Muscle layer of colon (tissue), 2 donors: Measurements from ENCODE around the gene MBD5.
"Not testable (repeated sequence)": the region's sequence is repeated elsewhere in the genome, so short reads cannot be mapped to it uniquely, and the experiment has no call there.

Experiments
- H3K27ac ChIP-seq: one replicate; pipeline ENCODE4 v1.7.0; 2013; ENCODE audit warnings: low read depth, mild to moderate bottlenecking, low read length, moderate library complexity
- H3K27me3 ChIP-seq, 2 donors: one replicate each; pipeline ENCODE4 v1.7.0; 2013; ENCODE audit warnings: low read length in 2 of 2, mild to moderate bottlenecking in 2 of 2; ENCODE audit not compliant: insufficient read depth in 2 of 2, control insufficient read depth in 1 of 2
- H3K36me3 ChIP-seq: one replicate; pipeline ENCODE4 v1.7.0; 2013; ENCODE audit warnings: mild to moderate bottlenecking, low read length; ENCODE audit not compliant: insufficient read depth
- H3K4me1 ChIP-seq: one replicate; pipeline ENCODE4 v1.7.0; 2013; ENCODE audit warnings: mild to moderate bottlenecking, low read length; ENCODE audit not compliant: insufficient read depth
- H3K4me3 ChIP-seq, 2 donors: one replicate each; pipeline ENCODE4 v1.7.0; 2013; ENCODE audit warnings: low read length in 2 of 2, low read depth in 1 of 2, mild to moderate bottlenecking in 1 of 2, moderate library complexity in 1 of 2
- H3K9ac ChIP-seq: one replicate; pipeline ENCODE4 v1.7.0; 2013; ENCODE audit warnings: low read length
- H3K9me3 ChIP-seq: one replicate; pipeline ENCODE4 v1.7.0; 2013; ENCODE audit warnings: mild to moderate bottlenecking, low read length
- donor health status: abdominal sarcoma.
- donor health status: Adenocarcinoma of cecum.

Gene MBD5

DNA sequence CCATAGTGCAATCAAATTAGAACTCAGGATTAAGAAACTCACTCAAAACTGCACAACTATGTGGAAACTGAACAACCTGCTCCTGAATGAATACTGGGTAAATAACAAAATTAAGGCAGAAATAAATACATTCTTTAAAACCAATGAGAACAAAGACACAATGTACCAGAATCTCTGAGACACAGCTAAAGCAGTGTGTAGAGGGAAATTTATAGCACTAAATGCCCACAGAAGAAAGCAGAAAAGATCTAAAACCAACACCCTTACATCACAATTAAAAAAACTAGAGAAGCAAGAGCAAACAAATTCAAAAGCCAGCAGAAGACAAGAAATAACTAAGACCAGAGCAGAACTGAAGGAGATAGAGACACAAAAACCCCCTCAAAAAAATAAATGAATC, 18.5 kb upstream of the MBD5 start:
- not testable (repeated sequence) for H3K27ac ChIP-seq, H3K4me3 ChIP-seq, H3K9me3 ChIP-seq, H3K9ac ChIP-seq, H3K27me3 ChIP-seq, H3K36me3 ChIP-seq, H3K4me1 ChIP-seq

DNA sequence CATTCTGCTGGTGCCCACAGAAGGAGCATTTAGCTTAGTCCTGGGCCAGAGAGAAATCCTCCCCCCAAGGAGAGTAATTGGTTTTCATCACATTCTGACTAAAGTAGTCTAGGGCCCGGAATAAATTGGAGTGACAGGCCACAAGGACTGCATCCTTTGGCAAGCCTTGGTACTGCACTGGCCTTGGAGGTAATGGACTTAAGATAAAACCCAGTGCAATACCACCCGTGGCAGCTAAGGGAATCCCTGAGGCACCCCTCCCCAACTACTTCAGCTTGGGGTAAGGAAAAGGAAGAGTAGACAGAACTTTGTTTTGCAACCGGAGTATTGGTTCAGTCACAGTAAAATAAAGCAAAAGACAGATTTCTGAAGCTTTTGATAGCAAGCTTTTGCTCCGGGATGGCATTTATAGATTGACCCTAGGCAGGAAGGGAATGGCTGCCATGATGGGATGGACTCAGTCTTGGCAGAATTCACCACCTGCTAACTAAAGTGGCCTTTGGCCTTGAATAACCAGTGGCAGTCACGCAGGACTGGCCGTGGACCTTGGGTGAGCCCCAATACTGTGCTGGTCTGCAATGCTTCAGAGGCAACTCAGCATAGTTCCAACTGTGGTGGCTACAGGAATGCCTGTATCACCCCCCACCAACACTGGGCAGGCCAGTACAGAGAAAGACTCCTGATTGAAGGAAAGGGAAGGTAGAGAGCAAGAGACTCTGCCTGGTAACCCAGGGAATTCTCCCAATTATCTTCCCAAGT, 14.5 kb upstream of the MBD5 start:
- Histone ChIP-seq H3K4me3 (no peak overlapping the region), H3K27ac (no peak overlapping the region), H3K27me3 (no peaks in the 10 kb centered on the region), H3K9ac (no peak overlapping the region), H3K9me3 (no peaks in the 10 kb centered on the region), H3K36me3 (no peaks in the 10 kb centered on the region), H3K4me1 (no peaks in the 10 kb centered on the region)

DNA sequence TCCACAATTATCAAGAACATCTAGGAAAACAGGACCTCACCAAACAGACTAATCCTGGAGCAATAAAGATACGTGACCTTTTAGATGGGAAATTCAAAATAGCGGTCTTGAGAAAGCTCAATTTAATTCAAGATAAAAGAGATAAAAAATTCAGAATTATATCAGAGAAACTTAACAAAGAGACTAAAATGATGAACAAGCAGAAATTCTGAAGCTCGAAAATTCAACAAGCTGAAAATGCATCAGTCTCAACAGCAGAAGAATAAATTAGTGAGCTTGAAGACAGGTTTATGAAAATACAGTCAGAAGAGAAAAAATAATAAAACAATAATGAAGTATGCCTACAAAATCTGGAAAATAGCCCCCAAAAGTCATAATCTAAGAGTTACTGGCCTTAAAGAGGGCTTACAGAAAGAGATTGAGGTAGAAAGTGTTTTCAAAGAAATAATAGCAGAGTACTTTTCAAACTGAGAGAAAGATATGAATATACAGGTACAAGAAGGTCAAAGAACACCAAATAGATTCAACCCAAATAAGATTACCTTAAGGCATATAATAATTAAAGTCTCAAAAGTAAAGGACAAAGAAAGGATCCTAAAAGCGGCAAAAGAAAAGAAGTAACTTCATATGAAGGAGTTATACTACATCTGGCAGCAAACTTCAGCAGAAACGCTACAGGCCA, 13.5 kb upstream of the MBD5 start:
- Histone ChIP-seq H3K9ac (no peak overlapping the region), H3K27me3 (no peaks in the 10 kb centered on the region), H3K4me1 (no peaks in the 10 kb centered on the region), H3K4me3 (no peak overlapping the region), H3K27ac (no peak overlapping the region), H3K36me3 (no peaks in the 10 kb centered on the region), H3K9me3 (no peaks in the 10 kb centered on the region)

DNA sequence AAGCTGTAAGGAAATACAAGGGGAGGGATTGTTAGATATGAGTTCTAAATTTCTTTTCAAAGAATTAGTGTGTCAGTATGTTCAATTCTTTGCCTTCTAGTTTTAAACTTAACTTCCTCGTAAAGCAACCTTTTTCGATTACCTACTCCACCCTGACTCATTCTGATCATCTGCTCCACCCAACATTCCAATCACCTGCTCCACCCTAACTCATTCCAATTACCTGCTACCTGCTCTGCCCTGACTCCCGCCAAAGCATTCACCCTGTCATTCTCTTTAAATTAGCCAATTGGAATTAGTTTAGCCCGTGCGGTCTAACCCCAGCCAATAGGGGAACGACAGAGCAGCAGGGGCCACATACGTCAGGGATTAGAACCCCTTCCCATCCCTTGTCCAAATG, 12.5 kb upstream of the MBD5 start:
- H3K9me3 ChIP-seq, H3K4me3 ChIP-seq, H3K27ac ChIP-seq: not testable (repeated sequence)

DNA sequence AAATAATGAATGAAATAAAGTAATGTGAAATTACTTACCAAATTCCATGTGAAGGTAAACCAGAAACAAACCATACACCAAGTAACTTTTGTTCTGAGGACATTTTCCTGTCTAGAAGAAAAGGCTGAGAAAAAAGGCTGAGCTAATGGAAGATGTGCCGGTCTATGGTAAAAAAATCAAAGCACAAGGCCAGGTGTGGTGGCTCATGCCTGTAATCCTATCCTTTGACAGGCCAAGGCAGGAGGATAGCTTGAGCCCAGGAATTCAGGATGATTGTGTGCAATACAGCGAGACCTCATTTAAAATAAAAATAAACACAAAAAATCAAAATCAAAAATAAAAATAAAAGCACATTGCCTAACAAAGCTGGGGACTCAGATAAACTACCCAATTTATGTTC, 7.0 kb upstream of the MBD5 start:
- Histone ChIP-seq H3K9ac (no peak overlapping the region), H3K4me3 (no peak overlapping the region), H3K36me3 (no peaks in the 10 kb centered on the region), H3K27me3 (no peaks in the 10 kb centered on the region), H3K9me3 (no peaks in the 10 kb centered on the region), H3K27ac (no peak overlapping the region), H3K4me1 (no peaks in the 10 kb centered on the region)

More for the DNA sequence above, 12.5 kb upstream of the MBD5 start:
- H3K9ac ChIP-seq, H3K27me3 ChIP-seq, H3K36me3 ChIP-seq, H3K4me1 ChIP-seq: not testable (repeated sequence)

DNA sequence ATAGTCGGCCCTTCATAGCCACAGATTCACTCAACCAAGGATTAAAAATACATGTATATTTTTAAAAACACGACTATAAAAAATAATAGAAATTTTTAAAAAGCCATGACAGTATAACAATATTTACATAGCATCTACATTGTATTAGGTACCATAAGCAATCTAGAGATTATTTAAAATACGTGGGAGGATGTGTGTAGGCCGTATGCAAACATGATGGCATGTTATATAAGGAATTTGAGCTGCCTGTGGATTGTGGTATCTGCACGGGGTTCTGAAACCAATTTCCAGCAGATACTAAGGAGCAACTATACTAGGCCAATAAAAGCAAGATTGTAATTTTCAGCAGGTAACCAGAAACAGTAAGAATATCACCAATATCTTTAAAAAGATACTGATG, 6.3 kb upstream of the MBD5 start:
- H3K9me3 ChIP-seq = no peaks in the 10 kb centered on the region
- no peak overlapping the region for H3K27ac ChIP-seq
- H3K27me3 ChIP-seq = no peaks in the 10 kb centered on the region

DNA sequence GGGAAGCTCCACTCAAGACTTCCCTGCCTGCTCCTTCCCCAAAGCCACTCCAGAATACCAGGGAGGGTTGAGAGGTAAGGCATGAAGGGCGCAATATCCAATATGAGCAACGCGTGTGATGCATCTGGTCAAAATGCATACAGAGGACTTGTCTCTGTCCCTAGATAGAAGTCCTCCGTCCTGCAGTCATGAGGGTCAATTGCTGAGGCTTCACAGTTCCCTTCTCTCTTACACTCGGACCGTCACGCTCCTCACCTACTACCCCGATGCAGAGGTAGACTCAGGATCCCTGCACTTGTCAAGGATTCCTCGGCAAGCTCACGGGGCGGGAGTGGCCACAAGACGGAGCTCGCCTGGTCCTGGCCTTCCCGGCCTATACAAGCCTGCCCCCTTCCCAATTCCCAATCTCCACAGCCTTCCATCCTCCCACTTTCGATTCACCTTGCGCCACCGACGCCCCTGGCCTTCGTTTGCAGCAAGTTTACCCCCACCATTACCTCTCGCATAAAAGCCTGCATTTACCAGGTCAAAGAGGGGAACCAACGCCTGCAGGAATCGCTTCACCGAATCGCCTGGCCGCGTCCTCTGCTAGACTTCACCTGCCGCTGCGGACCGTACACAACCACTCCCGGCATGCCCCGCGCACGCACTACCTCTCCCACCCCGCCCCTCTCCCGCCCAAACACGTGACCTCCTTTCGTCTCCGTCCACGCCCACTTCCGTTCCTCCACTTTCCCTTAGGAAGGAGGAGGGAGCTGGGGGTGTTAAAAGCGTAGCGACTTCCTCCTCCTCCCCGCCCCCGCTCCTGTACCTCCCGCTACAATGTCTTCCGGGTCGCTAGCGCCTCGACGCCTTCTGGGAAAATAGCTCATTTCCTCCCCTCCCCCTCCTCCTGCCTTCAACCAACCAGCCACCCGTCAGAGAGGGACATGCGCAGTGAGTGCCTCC, 506 bp upstream of the MBD5 start, which contains the start of gene ORC4:
Gene ORC4, minus strand, starts transcription at position 627 of the 948 bp plus-strand sequence. CDS start 44,779 bp downstream, outside the sequence.
- no peaks in the 10 kb centered on the region for H3K36me3 ChIP-seq
- H3K27me3 ChIP-seq = no peaks in the 10 kb centered on the region
- H3K4me1 ChIP-seq = peaks cover 5% of the 10 kb centered on the region

More for the DNA sequence above, 6.3 kb upstream of the MBD5 start:
- Histone ChIP-seq H3K4me3 (no peak overlapping the region), H3K36me3 (no peaks in the 10 kb centered on the region), H3K4me1 (no peaks in the 10 kb centered on the region), H3K9ac (no peak overlapping the region)

DNA sequence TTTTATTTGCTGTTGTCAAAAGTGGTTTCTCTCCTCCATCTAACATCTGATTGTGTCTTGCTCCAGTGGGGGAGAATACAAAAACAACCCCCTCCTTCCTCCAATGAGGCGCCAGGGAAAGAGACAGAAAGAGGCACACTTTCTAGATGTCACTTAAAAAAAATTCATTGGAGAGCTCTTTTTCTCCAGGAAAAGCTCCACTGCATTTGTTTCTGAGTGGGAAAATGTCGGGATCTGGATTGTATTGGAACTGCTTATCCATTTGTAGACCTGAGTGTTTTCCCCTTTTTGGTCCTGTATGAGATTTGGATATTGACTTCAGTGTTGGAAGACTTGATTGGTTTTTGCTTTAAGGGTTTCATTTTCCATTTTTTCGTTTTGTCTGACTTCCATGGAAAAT, 995 bp downstream of the MBD5 start:
- H3K27me3 ChIP-seq = no peaks in the 10 kb centered on the region
- peak overlapping the region; percentile 90 to 94 for H3K4me3 ChIP-seq
- no peaks in the 10 kb centered on the region for H3K9me3 ChIP-seq
- no peaks in the 10 kb centered on the region for H3K36me3 ChIP-seq
- peak overlapping the region; percentile 89 for H3K27ac ChIP-seq
- H3K4me1 ChIP-seq = peaks cover 13% of the 10 kb centered on the region
- H3K9ac ChIP-seq = peak overlapping the region; percentile 90

More for the DNA sequence above, 506 bp upstream of the MBD5 start, which contains the start of gene ORC4:
- H3K4me3 ChIP-seq = peak within 1 kb of the TSS; percentile 94 to 97
- peak within 1 kb of the TSS; percentile 94 for H3K27ac ChIP-seq
- no peaks in the 10 kb centered on the region for H3K9me3 ChIP-seq
- peak within 1 kb of the TSS; percentile 96 for H3K9ac ChIP-seq

DNA sequence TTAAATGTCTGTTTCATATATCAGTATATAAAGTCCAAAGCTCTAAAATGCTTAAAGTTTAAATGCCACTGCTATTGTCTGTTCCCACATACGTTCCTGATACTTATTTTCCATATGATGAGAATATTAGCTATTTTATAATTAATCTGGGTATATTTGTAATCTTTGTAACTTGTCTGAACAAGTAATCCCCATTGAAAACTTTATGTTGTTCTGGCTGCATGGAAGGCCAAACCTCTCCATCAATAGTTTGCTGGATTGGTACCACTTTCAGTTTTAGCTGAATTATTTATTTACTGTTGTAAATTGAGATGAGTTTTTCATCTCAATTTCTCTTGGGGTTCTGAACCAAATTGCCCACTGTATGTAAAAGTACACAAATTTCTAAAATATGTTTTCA, 1.5 kb downstream of the MBD5 start:
- no peaks in the 10 kb centered on the region for H3K27me3 ChIP-seq
- peak overlapping the region; percentile 90 for H3K9ac ChIP-seq
- H3K27ac ChIP-seq = peak overlapping the region; percentile 89
- H3K4me1 ChIP-seq = peaks cover 13% of the 10 kb centered on the region
- no peaks in the 10 kb centered on the region for H3K9me3 ChIP-seq
- H3K4me3 ChIP-seq = peak overlapping the region; percentile 90 to 94
- H3K36me3 ChIP-seq = no peaks in the 10 kb centered on the region

DNA sequence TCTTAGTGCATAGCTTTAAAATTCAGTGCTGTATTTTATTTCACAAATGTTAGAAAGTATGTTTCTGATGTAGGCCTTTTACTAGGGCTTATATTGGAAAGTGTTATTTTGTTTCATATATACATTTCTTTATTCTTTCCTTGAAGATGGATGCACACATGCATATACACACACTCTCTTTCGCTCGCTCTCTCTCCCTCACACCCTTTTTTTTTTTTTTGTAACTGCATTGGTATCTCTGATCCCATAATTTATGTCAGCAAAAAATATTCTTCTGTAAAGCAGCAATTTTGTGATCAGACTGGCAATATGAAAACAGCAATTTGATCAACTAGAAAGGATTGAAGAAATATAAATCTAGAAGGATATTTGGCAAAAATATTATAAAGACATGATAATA, 2.0 kb downstream of the MBD5 start:
- Histone ChIP-seq H3K9ac (no peak overlapping the region), H3K9me3 (no peaks in the 10 kb centered on the region), H3K36me3 (no peaks in the 10 kb centered on the region), H3K4me3 (no peak overlapping the region), H3K27me3 (no peaks in the 10 kb centered on the region), H3K4me1 (peaks cover 14% of the 10 kb centered on the region), H3K27ac (no peak overlapping the region)

DNA sequence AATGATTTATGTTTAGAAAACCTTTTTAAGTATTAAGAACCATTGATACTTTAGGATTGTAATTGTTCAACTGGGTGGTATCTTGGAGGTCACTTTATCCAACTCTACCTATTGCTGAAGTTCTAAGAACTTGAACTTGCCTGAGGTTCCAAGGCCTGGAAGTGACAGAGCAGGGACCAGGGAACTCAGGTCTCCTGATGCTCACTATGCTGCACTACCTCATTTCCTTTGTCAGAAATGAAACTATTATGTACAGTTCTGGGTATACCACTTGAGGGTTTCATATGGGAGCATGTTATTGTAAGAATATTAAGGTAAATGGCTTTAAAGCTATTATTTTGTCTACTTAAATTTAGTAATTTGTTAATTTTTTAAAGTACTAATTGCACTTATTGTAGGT, 3.0 kb downstream of the MBD5 start:
- H3K9ac ChIP-seq = no peak overlapping the region
- H3K27ac ChIP-seq = no peak overlapping the region
- H3K9me3 ChIP-seq = no peaks in the 10 kb centered on the region
- H3K27me3 ChIP-seq = no peaks in the 10 kb centered on the region
- no peaks in the 10 kb centered on the region for H3K36me3 ChIP-seq
- no peak overlapping the region for H3K4me3 ChIP-seq
- peaks cover 22% of the 10 kb centered on the region for H3K4me1 ChIP-seq
